ENCODE data around the gene SLC3A2.
A peak's percentile ranks its signal among the peaks of the same experiment; 100 is the strongest.

SLC3A2 gene

GRCh38 chr11:62905927-62906531, 25.3 kb downstream of the SLC3A2 start:
- no peaks in the 10 kb centered on the region for H3K9me3 ChIP-seq (ENCODE audit: control insufficient read depth, insufficient read depth, low read length)
- no peak overlapping the region for H3K9ac ChIP-seq (ENCODE audit: low read depth, low read length)
- no peaks in the 10 kb centered on the region for H3K36me3 ChIP-seq (ENCODE audit: insufficient read depth, low read length)
- peaks cover 6% of the 10 kb centered on the region; the same call in 1 of the 2 replicates for H3K4me1 ChIP-seq (ENCODE audit: insufficient read depth, low read length)

DNA sequence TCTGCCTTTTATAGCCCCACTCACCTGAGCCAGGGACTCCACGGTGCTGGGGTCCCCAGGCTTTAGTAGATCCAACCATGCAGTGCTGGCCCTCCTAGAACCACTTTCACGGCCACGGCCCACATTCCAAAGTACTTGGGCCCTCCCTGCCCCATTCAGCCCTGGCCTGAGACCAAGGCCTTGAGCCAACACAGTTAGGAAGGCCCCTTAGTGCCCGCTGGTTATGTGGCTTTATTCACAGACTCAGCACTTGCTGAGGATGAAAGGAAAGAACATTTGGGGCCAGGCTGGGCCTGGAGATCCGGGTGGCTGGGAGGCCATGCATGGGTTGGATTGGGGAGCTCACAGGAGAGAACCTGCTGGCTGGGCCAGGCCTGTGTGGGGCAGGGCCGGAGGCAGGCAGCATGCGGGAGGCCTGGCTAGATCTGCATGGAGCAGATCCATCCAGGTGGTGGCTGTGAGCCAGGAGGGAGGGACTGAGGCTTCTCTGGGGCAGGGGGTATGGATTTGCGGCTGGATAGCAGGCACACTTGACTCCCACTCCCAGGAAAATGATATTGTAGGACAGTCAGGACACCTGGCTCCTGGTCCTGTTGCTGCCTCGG, 27.9 kb downstream of the SLC3A2 start:
- no peaks in the 10 kb centered on the region for H3K36me3 ChIP-seq (ENCODE audit: insufficient read depth, low read length)
- peaks cover 6% of the 10 kb centered on the region; the same call in 1 of the 2 replicates for H3K4me1 ChIP-seq (ENCODE audit: insufficient read depth, low read length)
- H3K9me3 ChIP-seq (ENCODE audit: control insufficient read depth, insufficient read depth, low read length): no peaks in the 10 kb centered on the region
- H3K9ac ChIP-seq (ENCODE audit: low read depth, low read length): no peak overlapping the region

DNA sequence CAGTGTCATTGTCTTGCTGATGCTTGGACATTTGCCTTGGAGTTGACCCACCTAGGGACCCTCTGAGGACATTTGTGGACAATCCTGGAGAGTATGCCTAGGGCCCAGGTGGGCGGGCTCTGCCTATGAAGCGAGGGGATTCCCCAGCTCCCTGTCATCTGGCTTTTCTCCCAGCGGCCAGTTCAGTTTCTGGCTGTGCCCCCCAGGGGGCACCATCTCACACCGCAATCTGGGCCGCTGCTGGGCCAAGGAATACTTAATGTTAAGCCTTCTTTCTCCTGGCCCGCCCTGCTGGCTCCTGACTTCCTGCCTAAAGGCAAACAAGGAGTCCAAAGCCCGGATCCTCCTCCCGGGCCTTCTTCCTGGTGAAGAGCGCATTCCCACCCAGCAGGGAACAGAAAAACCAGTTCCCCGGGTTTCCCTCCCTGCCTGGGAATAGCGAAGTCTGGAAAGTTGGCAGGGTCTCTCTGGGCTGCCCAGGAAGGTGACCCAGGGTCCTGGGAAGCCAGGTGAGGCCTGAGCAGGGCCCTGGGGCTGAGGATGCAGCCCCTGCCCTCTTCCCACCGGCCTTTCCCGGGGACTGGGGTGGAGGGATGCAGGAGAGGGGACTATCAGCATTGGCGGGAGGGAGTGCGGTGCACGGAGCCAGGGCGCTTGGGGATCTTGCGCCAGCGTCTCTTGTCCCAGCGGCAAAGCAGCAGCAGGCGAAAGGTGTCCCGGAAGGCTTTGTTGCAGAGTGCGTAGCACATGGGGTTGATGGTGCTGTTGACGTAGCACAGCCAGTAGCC, 28.6 kb downstream of the SLC3A2 start:
- H3K9ac ChIP-seq (ENCODE audit: low read depth, low read length): peak overlapping the region; percentile 25; the same call in 1 of the 2 replicates

DNA sequence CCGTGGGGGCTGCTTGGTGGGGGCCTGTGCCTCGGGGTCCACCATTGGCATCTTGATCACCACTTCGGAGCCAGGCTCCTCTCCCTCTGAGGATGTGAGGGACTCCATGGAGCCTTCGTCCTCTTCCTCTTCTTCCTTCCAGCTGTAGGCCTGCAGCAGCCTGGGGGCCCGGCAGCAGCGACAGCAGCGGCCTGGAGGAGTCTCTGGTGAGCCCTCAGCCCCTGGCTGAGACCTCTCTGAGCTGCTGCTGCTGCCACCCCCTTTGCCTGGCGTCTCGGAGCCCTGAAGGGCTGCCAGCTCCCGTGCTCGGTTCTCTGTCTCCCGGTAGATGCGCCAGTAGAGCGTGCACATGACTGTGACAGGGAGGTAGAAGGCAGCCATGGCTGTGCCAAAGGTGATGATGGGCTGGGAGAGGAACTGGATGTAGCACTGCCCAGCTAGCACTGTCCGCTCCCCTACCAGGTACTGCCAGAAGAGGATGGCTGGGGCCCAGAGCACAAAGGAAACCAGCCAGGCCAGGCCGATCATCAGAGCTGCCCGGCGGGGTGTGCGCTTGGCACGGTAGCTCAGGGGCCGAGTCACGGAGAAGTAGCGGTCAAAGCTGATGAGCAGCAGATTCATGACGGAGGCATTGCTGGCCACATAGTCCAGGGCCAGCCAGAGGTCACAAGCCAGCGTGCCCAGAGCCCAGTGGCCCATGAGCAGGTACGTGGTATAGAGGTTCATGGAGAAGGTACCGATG, 29.6 kb downstream of the SLC3A2 start:
- H3K9me3 ChIP-seq (ENCODE audit: control insufficient read depth, insufficient read depth, low read length): no peaks in the 10 kb centered on the region
- no peak overlapping the region for H3K9ac ChIP-seq (ENCODE audit: low read depth, low read length)
- H3K36me3 ChIP-seq (ENCODE audit: insufficient read depth, low read length): no peaks in the 10 kb centered on the region

More for the DNA sequence above, 28.6 kb downstream of the SLC3A2 start:
- Histone ChIP-seq H3K9me3 (ENCODE audit: control insufficient read depth, insufficient read depth, low read length) (no peaks in the 10 kb centered on the region), H3K4me1 (ENCODE audit: insufficient read depth, low read length) (peaks cover 6% of the 10 kb centered on the region; the same call in 1 of the 2 replicates), H3K36me3 (ENCODE audit: insufficient read depth, low read length) (no peaks in the 10 kb centered on the region)

GRCh38 chr11:62911137-62912130, 30.7 kb downstream of the SLC3A2 start:
- peaks cover 6% of the 10 kb centered on the region; the same call in 1 of the 2 replicates for H3K4me1 ChIP-seq (ENCODE audit: insufficient read depth, low read length)
- H3K9me3 ChIP-seq (ENCODE audit: control insufficient read depth, insufficient read depth, low read length): no peaks in the 10 kb centered on the region
- no peaks in the 10 kb centered on the region for H3K36me3 ChIP-seq (ENCODE audit: insufficient read depth, low read length)
- H3K9ac ChIP-seq (ENCODE audit: low read depth, low read length): no peak overlapping the region

More for the DNA sequence above, 29.6 kb downstream of the SLC3A2 start:
- H3K4me1 ChIP-seq (ENCODE audit: insufficient read depth, low read length): peaks cover 6% of the 10 kb centered on the region; the same call in 1 of the 2 replicates

DNA sequence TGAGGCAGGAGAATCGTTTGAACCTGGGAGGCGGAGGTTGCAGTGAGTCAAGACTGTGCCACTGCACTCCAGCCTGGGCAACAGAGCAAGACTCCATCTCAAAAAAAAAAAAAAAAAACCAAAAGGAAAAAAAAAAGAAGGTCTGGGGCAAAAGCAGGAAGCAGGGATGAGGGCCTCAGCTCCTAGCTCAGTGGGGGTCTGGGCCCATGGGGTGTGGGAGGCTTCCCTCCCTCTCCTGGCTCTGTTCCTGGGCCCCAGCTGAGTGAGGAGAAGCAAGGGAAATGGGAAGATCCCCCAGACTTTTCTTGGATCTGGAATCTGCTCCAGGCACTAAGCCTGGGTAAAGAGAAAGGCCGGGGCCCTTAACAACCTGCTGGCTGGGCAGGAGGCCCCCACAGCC, 31.6 kb downstream of the SLC3A2 start:
- Histone ChIP-seq H3K9ac (ENCODE audit: low read depth, low read length) (no peak overlapping the region), H3K9me3 (ENCODE audit: control insufficient read depth, insufficient read depth, low read length) (no peaks in the 10 kb centered on the region), H3K36me3 (ENCODE audit: insufficient read depth, low read length) (no peaks in the 10 kb centered on the region), H3K4me1 (ENCODE audit: insufficient read depth, low read length) (peaks cover 6% of the 10 kb centered on the region; the same call in 1 of the 2 replicates)

GRCh38 chr11:62914416-62914815, 33.7 kb downstream of the SLC3A2 start:
- H3K4me1 ChIP-seq (ENCODE audit: insufficient read depth, low read length): no peaks in the 10 kb centered on the region; the same call in 1 of the 2 replicates
- H3K9ac ChIP-seq (ENCODE audit: low read depth, low read length): no peak overlapping the region
- no peaks in the 10 kb centered on the region for H3K9me3 ChIP-seq (ENCODE audit: control insufficient read depth, insufficient read depth, low read length)
- no peaks in the 10 kb centered on the region for H3K36me3 ChIP-seq (ENCODE audit: insufficient read depth, low read length)

DNA sequence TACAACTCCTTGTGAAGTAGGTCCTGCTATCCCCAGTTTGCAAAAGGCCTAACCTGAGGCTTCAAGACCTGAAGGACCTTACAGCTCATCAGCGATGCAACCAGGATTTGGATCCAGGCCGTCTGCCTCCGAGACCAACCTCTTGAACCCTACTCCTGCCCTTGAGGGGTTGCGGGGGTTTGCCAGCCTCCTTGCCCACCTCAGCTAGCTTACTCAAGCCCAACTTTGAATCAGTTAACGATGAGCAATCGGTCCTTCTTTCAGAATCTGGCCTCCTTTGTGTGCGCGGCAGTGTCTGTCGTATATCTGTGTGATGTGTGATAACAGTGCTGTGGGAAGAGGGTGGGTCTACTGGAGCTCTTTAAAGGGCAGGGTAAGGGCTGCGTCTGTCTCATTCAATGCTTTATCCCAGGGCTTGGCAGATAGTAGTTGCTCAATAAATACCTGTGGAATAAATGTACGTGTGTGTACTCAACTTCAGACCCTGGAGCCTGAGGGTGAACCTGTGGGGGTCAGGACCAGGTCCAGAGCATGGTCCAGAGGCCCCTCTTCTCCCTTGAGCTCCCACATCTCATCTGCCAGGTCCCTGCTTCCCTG, 37.3 kb downstream of the SLC3A2 start:
- Histone ChIP-seq H3K9ac (ENCODE audit: low read depth, low read length) (no peak overlapping the region), H3K36me3 (ENCODE audit: insufficient read depth, low read length) (no peaks in the 10 kb centered on the region), H3K9me3 (ENCODE audit: control insufficient read depth, insufficient read depth, low read length) (no peaks in the 10 kb centered on the region), H3K4me1 (ENCODE audit: insufficient read depth, low read length) (peaks cover 3% of the 10 kb centered on the region; the same call in 1 of the 2 replicates)

DNA sequence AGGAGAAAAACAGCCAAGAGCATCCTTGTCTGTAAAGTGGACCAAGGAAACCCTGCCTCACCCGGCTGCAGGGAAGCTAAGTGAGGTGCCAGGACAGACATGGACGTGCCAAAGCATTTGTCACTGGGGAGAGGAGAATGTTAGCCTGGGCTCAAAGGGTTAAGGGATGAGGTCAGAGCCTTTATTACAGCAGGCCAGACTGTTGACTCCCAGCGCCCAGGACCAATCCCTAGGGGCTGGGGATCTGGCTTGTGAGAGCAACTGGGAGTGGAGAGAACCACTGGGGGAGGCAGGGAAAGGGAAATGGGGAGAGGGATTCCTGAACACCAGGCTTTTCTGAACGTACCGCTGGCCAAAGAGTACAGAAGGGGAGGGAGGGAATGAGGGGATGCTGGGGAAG, 37.8 kb downstream of the SLC3A2 start:
- Histone ChIP-seq H3K9ac (ENCODE audit: low read depth, low read length) (no peak overlapping the region), H3K9me3 (ENCODE audit: control insufficient read depth, insufficient read depth, low read length) (no peaks in the 10 kb centered on the region), H3K4me1 (ENCODE audit: insufficient read depth, low read length) (peaks cover 3% of the 10 kb centered on the region; the same call in 1 of the 2 replicates), H3K36me3 (ENCODE audit: insufficient read depth, low read length) (no peaks in the 10 kb centered on the region)

DNA sequence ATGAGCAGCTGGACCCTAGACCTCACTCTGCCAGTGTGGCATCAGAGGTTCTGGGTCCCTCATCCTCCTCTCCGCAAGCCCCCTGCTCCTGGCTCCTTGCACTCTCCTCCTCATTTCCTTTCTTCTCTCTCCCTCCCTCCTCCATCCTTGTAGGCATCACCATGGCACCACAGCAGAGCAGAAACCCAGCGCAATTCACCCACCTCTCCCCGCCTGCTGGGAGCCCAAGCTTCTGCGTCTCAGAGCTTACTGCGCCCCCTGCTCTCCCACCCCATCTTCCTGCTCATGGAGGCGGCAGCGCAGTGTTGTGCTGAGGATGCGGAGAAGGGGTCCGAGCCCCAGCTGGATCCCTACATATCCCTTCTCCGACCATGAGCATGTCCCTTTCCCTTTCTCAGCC, 38.8 kb downstream of the SLC3A2 start:
- Histone ChIP-seq H3K9me3 (ENCODE audit: control insufficient read depth, insufficient read depth, low read length) (no peaks in the 10 kb centered on the region), H3K36me3 (ENCODE audit: insufficient read depth, low read length) (no peaks in the 10 kb centered on the region), H3K9ac (ENCODE audit: low read depth, low read length) (peak overlapping the region; percentile 9; the same call in 1 of the 2 replicates), H3K4me1 (ENCODE audit: insufficient read depth, low read length) (peaks cover 3% of the 10 kb centered on the region; the same call in 1 of the 2 replicates)

GRCh38 chr11:62919898-62920640, 39.4 kb downstream of the SLC3A2 start:
- Histone ChIP-seq H3K9me3 (ENCODE audit: control insufficient read depth, insufficient read depth, low read length) (no peaks in the 10 kb centered on the region), H3K4me1 (ENCODE audit: insufficient read depth, low read length) (peaks cover 3% of the 10 kb centered on the region; the same call in 1 of the 2 replicates), H3K9ac (ENCODE audit: low read depth, low read length) (peak overlapping the region; percentile 9; the same call in 1 of the 2 replicates), H3K36me3 (ENCODE audit: insufficient read depth, low read length) (no peaks in the 10 kb centered on the region)

DNA sequence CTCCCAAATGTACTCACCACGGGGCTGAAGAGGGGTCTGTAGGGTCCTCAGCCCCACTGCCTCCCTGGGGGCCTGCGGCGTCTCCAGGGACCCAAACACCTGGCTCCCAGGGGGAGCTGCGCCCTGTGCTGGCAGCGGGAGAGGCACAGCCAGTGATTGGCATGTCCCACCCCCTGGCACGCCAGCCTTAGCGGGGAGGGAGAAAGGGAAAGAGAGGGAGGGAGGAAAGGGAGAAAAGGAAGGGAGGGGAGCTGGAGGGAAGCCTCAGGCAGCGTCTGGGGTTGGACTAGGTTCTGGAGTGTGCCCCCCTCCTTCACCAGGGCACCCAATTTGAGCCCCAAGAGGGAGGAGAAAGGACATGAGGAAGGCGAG, 40.5 kb downstream of the SLC3A2 start, which contains the start of gene CHRM1:
Gene CHRM1, minus strand, starts transcription at position 163 of the 372 bp plus-strand sequence. CDS start 10,263 bp downstream, outside the sequence.
- H3K4me1 ChIP-seq (ENCODE audit: insufficient read depth, low read length): peaks cover 3% of the 10 kb centered on the region; the same call in 1 of the 2 replicates
- no peaks in the 10 kb centered on the region for H3K9me3 ChIP-seq (ENCODE audit: control insufficient read depth, insufficient read depth, low read length)
- H3K9ac ChIP-seq (ENCODE audit: low read depth, low read length): no peak within 1 kb of the TSS

More for the DNA sequence above, 40.5 kb downstream of the SLC3A2 start, which contains the start of gene CHRM1:
- H3K36me3 ChIP-seq (ENCODE audit: insufficient read depth, low read length): no peaks in the 10 kb centered on the region
